AG04449 (cell line): ENCODE data around the gene ANKRD29.

Experiments
- CTCF ChIA-PET: fragments of 350-600 bp; formaldehyde crosslinking; extraction: SDS; loops from one replicate; lab custom pipeline; 2021; ENCODE audit warnings: antibody characterized with exemption; lab: Yijun Ruan, JAX
- POLR2A ChIA-PET: fragments of 400-600, 350-600 bp; formaldehyde crosslinking; extraction: SDS; loops from one replicate; lab custom pipeline; 2020; ENCODE audit warnings: antibody characterized with exemption, inconsistent platforms; lab: Yijun Ruan, JAX
- DNase-seq: peaks from one replicate; pipeline ENCODE4 v3.0.0-alpha.2; 2010; ENCODE audit warnings: low read depth, low spot score
- H3K4me3 ChIP-seq: 2 replicates; pipeline ENCODE4 v1.5.1; 2011; ENCODE audit warnings: low read depth, mild to moderate bottlenecking, control low read depth, low read length
- TF ChIP-seq, protein P1 (sequence below): IDR thresholded peaks from one replicate; pipeline ENCODE4 v1.5.1; 2011; ENCODE audit warnings: mild to moderate bottlenecking, moderate library complexity, low read length, control low read depth, inconsistent platforms; ENCODE audit not compliant: insufficient read depth; ENCODE audit errors: missing control alignments

Gene ANKRD29

DNA sequence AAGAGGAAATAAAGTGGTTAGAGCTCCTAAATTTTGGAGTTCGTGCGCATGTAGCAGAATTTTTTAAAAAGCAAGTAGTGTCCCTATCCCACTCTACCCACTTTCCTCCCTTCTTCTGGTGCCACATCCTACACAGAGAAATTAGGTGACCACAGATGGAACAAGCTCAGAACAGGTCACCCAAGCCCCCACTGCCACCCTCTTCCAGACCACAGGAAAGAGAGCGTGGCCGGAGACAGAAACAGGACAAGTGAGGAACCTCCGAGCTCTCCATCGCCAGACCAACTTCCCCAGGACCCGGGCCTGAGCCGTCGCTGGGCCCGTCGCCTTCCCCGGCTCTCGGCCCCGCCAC, 76.8 kb downstream of the ANKRD29 start:
- TF ChIP-seq, protein P1, sequence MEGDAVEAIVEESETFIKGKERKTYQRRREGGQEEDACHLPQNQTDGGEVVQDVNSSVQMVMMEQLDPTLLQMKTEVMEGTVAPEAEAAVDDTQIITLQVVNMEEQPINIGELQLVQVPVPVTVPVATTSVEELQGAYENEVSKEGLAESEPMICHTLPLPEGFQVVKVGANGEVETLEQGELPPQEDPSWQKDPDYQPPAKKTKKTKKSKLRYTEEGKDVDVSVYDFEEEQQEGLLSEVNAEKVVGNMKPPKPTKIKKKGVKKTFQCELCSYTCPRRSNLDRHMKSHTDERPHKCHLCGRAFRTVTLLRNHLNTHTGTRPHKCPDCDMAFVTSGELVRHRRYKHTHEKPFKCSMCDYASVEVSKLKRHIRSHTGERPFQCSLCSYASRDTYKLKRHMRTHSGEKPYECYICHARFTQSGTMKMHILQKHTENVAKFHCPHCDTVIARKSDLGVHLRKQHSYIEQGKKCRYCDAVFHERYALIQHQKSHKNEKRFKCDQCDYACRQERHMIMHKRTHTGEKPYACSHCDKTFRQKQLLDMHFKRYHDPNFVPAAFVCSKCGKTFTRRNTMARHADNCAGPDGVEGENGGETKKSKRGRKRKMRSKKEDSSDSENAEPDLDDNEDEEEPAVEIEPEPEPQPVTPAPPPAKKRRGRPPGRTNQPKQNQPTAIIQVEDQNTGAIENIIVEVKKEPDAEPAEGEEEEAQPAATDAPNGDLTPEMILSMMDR: no peak
- no peak for DNase-seq
- ChIA-PET POLR2A (no interaction called here), CTCF (interaction anchor here (0.8 to 2.8 kb wide), 7 partner anchors 31 to 116 kb away, joined by 3 to 20 read pairs (median 3); no protein-coding TSS in a partner anchor)
- H3K4me3 ChIP-seq: peak overlapping the region; percentile 90

DNA sequence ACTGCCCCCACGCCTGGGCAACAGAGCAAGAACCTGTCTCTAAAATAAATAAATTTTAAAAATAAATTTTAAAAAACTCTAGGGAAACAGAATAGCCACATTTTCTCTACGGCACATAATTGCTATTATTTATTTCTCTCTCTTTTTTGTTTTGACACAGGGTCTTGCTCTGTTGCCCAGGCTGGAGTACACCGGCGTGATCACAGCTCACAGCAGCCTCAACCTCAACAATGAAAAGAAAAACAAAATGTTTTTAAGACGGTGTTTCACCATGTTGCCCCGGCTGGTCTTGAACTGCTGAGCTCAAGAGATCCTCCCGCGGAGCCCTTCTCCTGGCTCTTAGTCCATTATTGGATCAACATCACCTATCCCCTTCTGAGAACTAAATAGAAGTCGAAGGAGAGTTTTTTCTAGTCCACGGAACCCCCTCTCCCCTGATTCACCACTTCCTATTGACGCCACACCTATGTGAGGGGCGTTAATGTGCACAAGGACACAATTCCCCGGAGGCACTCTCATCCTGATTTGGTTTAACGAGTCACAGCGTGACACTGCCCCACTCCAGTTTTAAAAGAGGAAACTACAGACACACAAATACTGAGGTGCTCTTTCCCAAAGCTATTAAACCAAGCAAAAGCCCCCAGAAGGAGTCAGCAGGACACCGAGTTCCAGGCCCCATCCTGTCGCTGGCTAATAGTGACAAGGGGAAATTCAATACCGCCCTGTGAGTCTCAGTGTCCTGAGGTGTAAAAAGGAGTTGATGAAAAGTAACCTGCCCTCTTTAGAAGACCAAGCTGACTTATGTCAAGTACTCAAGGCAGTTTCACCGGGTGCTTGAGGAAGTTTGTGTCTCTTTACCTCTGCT, 77.5 kb downstream of the ANKRD29 start:
- ChIA-PET CTCF (interaction anchor here (0.8 to 2.8 kb wide), 7 partner anchors 32 to 117 kb away, joined by 3 to 20 read pairs (median 3); no protein-coding TSS in a partner anchor), POLR2A (no interaction called here)
- no peak for DNase-seq
- TF ChIP-seq, protein P1: no peak
- H3K4me3 ChIP-seq: peak overlapping the region; percentile 90

DNA sequence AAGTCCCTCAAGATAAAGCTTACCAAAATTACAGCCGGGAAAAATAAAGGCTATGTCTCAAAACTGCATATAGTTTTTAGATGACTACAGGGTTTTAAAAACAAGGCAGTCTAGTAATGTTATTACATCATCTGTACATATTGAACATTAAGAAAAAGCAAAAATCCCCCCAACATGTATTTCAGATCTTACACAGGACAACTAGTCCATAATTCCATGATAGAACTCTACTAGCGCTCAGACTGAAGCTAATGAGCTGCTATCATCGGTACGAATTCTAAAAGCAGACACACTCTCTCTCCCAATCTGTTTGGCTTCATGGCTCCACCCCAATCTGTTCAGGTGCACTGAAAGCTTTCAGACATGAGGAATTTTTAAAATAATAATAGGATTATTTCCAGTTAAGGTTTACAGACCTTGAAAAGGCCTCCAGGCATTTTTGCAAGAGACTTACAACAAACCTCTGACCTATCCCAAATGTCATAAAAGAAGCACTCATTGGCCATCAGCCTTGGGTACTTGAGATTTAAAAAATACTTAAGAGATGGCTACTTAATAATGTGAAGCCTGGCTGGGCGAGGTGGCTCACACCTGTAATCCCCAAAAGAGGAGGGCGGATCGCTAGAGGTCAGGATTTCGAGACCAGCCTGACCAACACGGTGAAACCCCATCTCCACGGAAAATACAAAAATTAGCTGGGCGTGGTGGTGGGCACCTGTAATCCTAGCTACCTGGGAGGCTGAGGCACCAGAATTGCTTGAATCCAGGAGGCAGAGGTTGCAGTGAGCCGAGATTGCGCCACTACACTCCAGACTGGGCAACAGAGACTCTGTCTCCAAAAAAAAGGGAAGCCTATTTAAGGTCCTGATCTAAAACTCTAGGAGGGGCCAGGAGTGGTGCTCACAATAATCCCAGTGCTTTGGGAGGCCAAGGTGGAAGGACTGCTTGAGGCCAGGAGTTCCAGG, 78.4 kb downstream of the ANKRD29 start:
- H3K4me3 ChIP-seq: no peak overlapping the region
- POLR2A ChIA-PET: no interaction called here
- no peak for DNase-seq
- TF ChIP-seq, protein P1: no peak
- CTCF ChIA-PET: interaction anchor here (1.5 to 2.8 kb wide), 3 partner anchors 69 to 118 kb away, joined by 3 to 20 read pairs (median 17); no protein-coding TSS in a partner anchor

DNA sequence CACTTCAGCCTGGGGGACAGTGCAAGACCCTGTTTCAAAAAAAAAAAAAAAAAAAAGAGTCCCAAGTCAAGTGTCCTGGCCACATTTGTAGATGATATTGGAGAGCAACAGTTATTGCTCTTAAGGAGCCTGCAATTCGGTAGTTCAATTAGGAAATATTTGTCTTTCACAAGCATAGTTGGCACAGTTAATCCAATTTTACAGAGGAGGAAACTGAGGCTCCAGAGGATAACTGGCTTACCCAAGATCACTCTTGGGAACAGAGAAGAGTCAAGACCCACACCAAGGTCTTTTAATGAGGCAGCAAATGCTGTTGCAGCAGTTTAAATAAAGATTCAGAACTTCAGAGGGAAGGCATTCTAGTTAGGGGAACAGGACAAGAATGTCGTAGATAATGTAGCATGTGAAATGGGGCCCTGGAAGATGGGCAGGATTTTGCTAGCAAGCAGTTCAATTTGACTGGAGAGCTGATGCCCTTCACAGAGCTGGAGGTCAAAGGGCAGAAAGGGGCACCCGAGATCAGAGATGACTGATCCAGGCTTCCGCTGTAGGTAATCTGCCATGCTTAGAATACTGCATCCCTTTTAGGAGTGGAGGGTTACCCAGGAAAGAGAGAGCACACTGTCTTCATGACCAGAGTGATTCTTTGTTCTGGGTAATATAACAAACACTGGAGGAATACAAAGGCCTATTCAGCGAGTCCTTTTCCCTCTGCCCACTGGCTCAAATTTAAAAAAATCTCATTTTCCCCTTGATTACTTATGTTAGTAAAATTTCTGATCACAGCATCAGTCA, 79.4 kb downstream of the ANKRD29 start:
- no peak for DNase-seq
- TF ChIP-seq, protein P1: no peak
- no peak overlapping the region for H3K4me3 ChIP-seq
- ChIA-PET CTCF (interaction anchor here (2.8 kb wide), 2 partner anchors 68 to 119 kb away, joined by 17 to 20 read pairs; no protein-coding TSS in a partner anchor), POLR2A (no interaction called here)

- POLR2A ChIA-PET: no interaction called here
- CTCF ChIA-PET: interaction anchor here (1.1 to 4.8 kb wide), 5 partner anchors 41 to 122 kb away, joined by 3 to 24 read pairs (median 6); no protein-coding TSS in a partner anchor
- no peak for DNase-seq
- TF ChIP-seq, protein P1: no peak
- H3K4me3 ChIP-seq: no peak overlapping the region
These were observed 81.9 kb downstream of the ANKRD29 start for GRCh38 chr18:23580677-23581367.
